ENCODE results near the gene ADCY10. TPM values are rescaled to one million over a fixed set of nuclear protein-coding genes. Genes with fewer than 3 reads are reported as not detected.
"Not testable (repeated sequence)": the region's sequence is repeated elsewhere in the genome, so short reads cannot be mapped to it uniquely, and the experiment has no call there.

ADCY10 gene
- total RNA-seq, 1 donor from 2014 or later, result not detected

DNA sequence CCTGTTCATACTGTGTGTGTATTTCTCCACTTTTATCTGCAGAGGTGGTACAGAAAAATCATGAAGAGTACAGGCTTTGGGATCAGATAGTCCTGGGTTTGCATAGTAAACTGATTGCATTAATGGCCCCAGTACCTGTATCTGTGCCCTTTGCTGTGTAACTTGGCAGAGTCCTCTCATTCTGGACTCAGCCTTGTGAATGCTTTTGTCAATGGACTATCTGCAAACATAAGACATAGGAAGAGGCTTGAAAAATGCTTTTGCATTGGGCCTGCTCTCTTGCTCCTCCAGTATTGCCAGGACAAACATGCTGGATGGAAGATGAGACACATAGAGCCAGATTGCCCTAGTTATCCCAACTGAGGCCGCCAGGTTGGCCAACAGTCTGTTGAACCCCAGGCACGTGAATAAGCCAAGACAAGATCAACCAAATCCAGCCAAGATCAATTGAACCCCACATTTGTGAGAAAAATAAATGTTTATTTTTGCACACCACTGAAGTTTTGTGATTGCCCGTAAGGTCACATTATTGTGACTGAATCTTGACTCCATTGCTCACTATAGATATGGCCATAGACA, 37.2 kb downstream of the ADCY10 start:
- TF ChIP-seq, protein P1, sequence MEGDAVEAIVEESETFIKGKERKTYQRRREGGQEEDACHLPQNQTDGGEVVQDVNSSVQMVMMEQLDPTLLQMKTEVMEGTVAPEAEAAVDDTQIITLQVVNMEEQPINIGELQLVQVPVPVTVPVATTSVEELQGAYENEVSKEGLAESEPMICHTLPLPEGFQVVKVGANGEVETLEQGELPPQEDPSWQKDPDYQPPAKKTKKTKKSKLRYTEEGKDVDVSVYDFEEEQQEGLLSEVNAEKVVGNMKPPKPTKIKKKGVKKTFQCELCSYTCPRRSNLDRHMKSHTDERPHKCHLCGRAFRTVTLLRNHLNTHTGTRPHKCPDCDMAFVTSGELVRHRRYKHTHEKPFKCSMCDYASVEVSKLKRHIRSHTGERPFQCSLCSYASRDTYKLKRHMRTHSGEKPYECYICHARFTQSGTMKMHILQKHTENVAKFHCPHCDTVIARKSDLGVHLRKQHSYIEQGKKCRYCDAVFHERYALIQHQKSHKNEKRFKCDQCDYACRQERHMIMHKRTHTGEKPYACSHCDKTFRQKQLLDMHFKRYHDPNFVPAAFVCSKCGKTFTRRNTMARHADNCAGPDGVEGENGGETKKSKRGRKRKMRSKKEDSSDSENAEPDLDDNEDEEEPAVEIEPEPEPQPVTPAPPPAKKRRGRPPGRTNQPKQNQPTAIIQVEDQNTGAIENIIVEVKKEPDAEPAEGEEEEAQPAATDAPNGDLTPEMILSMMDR (conservative IDR thresholded peaks at IDR 0.05; ENCODE audit: low read depth, low read length), result no peak

DNA sequence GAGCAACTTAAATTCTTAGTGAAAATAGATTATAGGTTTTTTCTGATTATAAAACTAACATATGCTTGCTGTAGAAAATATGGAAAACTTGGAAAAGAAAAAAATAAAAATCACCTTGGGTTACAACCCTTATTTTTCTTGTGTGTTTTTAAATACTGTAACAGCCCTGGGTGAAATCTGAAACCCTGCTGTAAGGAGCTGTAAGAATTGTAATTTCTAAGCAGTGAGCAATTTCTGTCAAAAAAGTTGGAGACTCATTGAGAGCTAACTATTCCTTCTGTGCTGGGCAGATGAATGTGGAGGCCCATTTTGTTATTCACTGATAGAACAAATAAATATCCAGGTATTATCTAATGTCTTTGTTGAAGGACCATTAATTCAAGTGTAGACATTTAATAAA, 42.6 kb downstream of the ADCY10 start:
- no peak overlapping the region for H3K4me3 ChIP-seq (ENCODE audit: low read depth, low read length)
- TF ChIP-seq, protein P1 (conservative IDR thresholded peaks at IDR 0.05; ENCODE audit: low read depth, low read length), result no peak
- no peak for DNase-seq (ENCODE audit: low read depth)

More for the DNA sequence above, 37.2 kb downstream of the ADCY10 start:
- DNase-seq (ENCODE audit: low read depth), result no peak
- no peak overlapping the region for H3K4me3 ChIP-seq (ENCODE audit: low read depth, low read length)

DNA sequence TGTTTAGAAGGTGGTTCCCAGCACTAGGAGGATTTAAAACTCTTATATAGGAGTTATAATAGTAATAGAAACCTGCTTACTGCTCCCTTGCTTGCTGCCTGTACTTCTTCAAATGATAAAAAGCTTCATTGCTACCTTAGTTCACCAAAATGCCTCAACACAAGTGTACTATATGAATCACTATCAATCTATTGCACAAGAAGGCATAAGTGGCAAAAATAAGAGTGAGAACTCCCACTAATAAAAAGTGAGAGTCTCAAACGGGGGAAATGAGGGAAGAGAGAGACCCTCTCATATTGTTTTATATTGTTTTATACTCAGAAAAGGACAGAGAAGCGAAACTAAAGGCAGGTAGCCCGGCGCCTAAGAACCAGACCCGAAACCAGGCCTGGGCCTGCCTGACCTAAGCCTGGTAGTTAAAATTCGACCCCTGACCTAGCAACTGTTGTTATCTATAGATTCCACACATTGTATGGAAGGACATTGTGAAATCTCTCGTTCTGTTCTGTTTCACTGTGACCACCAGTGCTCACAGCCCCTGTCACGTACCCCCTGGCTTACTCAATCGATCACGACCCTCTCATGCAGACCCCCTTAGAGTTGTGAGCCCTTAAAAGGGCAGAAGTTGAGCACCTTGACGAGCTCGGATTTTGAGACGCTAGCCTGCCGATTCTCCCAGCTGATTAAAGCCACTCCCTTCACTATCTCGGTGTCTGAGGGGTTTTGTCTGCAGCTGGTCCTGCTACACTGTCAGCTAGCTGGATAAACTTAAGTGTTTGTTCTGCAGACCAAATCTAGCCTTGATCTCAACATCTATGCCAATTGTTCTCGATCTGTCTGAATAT, 44.6 kb downstream of the ADCY10 start:
- DNase-seq (ENCODE audit: low read depth); H3K4me3 ChIP-seq (ENCODE audit: low read depth, low read length): not testable (repeated sequence)

DNA sequence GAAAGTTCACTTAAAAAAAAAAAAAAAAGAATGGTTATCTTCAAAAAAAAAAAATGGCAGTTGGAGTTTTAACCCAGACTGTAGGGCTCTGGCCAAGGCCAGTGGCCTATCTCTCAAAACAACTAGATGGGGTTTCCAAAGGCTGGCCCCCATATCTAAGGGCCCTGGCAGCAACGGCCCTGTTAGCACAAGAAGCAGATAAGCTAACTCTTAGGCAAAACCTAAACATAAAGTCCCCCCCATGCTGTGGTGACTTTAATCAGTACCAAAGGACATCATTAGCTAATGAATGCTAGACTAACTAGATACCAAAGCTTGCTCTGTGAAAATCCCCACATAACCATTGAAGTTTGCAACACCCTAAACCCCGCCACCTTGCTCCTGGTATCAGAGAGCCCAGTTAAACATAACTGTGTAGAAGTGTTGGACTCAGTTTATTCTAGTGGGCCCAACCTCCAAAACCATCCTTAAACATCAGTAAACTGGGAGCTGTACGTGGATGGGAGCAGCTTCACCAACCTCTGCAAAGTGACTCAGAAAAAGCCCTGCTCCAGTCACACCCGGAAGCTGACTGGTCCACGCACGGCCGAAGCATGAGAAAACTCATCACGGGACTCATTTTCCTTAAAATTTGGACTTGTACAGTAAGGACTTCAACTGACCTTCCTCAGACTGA, 47.1 kb downstream of the ADCY10 start:
- not testable (repeated sequence) for H3K4me3 ChIP-seq (ENCODE audit: low read depth, low read length); DNase-seq (ENCODE audit: low read depth)

DNA sequence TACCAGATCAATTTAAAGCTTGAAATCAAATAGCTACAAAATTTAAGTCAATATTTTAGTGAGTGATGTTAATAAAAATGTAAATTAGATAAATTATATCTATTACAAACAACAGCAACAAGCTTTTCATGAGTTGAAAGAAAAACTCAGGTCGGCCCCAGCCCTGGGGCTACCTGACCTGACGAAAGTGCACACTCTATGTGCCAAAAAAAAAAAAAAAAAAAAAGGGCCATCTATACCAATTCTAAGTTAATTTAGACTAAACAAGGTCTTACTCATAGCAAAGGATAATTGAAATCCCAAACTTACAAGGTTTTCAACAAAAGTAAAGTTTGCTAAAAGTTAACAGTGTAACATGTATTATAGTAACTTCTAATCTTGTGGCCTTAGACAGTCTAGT, 47.6 kb downstream of the ADCY10 start:
- DNase-seq (ENCODE audit: low read depth); H3K4me3 ChIP-seq (ENCODE audit: low read depth, low read length): not testable (repeated sequence)

DNA sequence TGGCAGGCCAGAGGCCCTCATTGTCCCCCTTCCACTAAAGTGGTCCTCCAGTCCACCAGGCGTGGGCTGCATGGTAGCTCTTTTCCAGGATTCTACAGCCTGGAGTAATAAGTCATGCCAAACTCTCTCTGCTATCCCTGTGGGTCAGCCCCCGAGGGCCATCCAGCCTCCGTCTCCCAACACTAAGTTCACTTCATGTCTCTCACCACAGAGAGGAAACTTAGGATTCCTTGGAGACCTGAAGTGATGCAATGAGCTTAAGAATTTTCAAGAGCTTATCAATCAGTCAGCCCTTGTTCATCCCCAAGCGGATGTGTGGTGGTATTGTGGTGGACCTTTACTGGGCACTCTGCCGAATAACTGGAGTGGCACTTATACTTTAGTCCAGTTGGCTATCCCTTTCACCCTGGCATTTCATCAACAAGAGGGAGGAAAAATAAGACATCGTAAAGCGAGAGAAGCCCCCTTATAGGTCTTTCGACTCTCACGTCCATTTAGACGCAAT, 48.1 kb downstream of the ADCY10 start:
- DNase-seq (ENCODE audit: low read depth); H3K4me3 ChIP-seq (ENCODE audit: low read depth, low read length): not testable (repeated sequence)

DNA sequence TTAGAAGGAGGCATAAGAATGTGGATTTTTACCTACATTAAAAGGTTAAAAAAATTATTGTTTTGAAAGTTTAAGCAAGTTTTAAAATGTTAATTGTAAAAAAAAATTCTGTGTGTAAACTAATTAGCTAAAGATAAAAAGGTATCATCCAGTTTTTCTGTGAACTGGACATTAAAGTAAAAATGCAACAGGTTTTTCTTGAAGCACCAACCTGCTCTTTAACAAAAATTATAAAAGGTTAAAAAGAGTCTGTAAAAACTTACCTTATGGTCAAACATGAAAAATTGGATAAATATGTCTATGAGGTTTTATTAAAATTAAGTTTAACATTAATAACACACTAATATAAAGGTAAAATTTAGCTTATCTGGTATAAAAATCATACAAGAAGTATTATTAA, 48.7 kb downstream of the ADCY10 start:
- DNase-seq (ENCODE audit: low read depth); H3K4me3 ChIP-seq (ENCODE audit: low read depth, low read length): not testable (repeated sequence)

DNA sequence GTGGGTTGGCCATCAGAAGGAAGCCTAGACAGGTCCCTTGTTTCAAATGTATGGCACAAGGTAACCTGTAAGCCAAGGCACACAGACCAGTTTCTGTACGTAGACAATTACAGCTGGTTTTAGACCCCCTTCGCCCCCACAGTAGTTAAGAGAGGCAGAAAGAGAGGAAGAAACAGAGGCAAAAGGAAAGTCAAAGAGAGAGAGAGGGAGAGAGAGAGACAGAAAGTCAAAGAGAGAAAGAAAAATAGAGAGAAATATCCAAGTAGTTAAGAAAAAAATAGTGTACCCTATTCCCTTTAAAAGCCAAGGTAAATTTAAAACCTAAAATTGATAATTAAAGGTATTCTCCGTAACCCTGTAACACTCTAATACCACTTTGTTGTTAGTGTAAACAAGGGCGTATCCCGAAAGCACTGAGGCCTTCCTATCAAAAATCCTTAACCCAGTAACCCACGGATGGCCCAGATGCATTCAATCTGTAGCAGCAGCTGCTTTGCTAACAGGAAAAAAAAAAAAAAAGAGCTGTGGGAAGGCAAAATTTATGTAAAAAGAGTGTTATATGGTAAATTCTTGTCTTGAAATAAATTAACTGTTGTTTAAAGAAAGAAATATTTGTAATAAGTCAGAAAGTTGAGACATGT, 49.4 kb downstream of the ADCY10 start:
- no peak for DNase-seq (ENCODE audit: low read depth)
- H3K4me3 ChIP-seq (ENCODE audit: low read depth, low read length), result no peak overlapping the region
- TF ChIP-seq, protein P1 (conservative IDR thresholded peaks at IDR 0.05; ENCODE audit: low read depth, low read length), result no peak

DNA sequence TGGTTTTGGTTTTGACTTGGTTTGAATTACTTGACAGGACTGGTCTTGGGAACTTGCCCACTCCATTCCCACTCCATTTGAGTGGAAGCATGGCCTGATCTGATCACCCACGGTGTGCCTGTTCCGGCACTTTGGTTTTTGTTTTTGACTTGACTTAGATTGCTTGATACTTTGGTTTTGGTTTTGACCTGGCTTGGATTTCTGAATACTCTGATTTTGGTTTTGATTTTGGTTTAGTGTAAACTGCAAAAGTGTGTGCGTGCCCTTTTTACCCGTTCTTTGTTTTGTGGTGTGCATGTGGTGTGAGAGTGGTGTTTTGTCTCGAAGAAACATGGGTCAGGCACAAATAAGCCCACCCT, 50.0 kb downstream of the ADCY10 start:
- TF ChIP-seq, protein P1 (conservative IDR thresholded peaks at IDR 0.05; ENCODE audit: low read depth, low read length), result no peak
- DNase-seq (ENCODE audit: low read depth), result no peak
- no peak overlapping the region for H3K4me3 ChIP-seq (ENCODE audit: low read depth, low read length)

DNA sequence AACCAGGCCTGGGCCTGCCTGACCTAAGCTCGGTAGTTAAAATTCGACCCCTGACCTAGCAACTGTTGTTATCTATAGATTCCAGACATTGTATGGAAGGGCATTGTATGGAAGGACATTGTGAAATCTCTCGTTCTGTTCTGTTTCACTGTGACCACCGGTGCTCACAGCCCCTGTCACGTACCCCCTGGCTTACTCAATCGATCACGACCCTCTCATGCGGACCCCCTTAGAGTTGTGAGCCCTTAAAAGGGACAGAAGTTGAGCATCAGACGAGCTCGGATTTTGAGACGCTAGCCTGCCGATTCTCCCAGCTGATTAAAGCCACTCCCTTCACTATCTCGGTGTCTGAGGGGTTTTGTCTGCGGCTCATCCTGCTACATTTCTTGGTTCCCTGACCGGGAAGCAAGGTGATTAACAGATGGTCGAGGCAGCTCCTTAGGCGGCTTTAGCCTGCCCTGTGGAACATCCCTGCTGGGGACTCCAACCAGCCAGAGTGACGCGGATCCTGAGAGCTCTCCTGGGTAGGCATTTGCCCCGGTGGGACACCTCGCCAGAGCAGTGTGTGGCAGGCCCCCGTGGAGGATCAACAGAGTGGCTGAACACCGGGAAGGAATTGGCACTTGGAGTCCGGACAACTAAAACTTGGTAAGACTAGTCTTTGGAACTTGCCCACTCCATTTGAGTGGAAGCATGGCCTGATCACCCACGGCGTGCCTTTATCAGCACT, 50.6 kb downstream of the ADCY10 start:
- DNase-seq (ENCODE audit: low read depth), result not testable (repeated sequence)

More for the DNA sequence above, 50.6 kb downstream of the ADCY10 start:
- H3K4me3 ChIP-seq (ENCODE audit: low read depth, low read length), result not testable (repeated sequence)

Measured in epithelial cell of proximal tubule (primary cell).